GM15510 (cell line): ENCODE measurements around the gene PRRT2.

Source experiments
- POLR2A ChIP-seq: IDR thresholded peaks from 3 replicates; pipeline ENCODE4 v1.6.1; 2011; ENCODE audit warnings: borderline replicate concordance; ENCODE audit not compliant: insufficient read length; ENCODE audit errors: extremely low read depth

Gene PRRT2

GRCh38 chr16:29807426-29808218 is 4.4 kb upstream of the PRRT2 start:
- TF ChIP-seq POLR2A: peak; percentile 68

GRCh38 chr16:29808219-29808900 is 3.6 kb upstream of the PRRT2 start:
- TF ChIP-seq POLR2A: no peak

GRCh38 chr16:29809031-29809747 is 2.8 kb upstream of the PRRT2 start:
- TF ChIP-seq POLR2A: no peak

- no peak for TF ChIP-seq POLR2A
These were observed 1.9 kb upstream of the PRRT2 start for GRCh38 chr16:29809850-29810698.

- TF ChIP-seq POLR2A: no peak
These were observed 1.3 kb upstream of the PRRT2 start for GRCh38 chr16:29810699-29811169.

- peak; percentile 38 for TF ChIP-seq POLR2A
These were observed 660 bp upstream of the PRRT2 start for GRCh38 chr16:29811170-29811895.

GRCh38 chr16:29812754-29813643 is 1.0 kb downstream of the PRRT2 start:
- no peak for TF ChIP-seq POLR2A

- no peak for TF ChIP-seq POLR2A
These were observed 1.9 kb downstream of the PRRT2 start for GRCh38 chr16:29813644-29814562.

- no peak for TF ChIP-seq POLR2A
These were observed 2.6 kb downstream of the PRRT2 start for GRCh38 chr16:29814592-29814991.

GRCh38 chr16:29815032-29815721 is 3.2 kb downstream of the PRRT2 start:
- no peak for TF ChIP-seq POLR2A
